ENCODE measurements around the gene MACROD2.

GRCh38 chr20:14932040-14932439 lies 936.7 kb downstream of the MACROD2 start:
- no peak for TF ChIP-seq CTCF (conservative IDR thresholded peaks at IDR 0.05)
- TF ChIP-seq ZFX (IDR thresholded peaks at IDR 0.05) = no peak
